A549 (cell line): Measurements from ENCODE around the gene HRH3. TPM values are rescaled to one million over a fixed set of nuclear protein-coding genes. Genes with fewer than 3 reads are reported as not detected.

ENCODE experiments used
- ATAC-seq, 2 experiments: fragments of 200-7000 bp in 1 of 2; fragments of >200 bp in 1 of 2; cut with Nextera tagmentation in 1 of 2; cut with Tn5 transposase in 1 of 2; 3 replicates each; pipeline versions ENCODE4 v1.8.0 to v1.9.1; 2018 to 2020; ENCODE audit warnings: mild to moderate bottlenecking in 1 of 2, moderate library complexity in 1 of 2
- CTCF ChIA-PET: fragments of 300-600 bp; sonication (Branson Sonifier 250); formaldehyde crosslinking; extraction: SDS; loops from one replicate; lab custom pipeline; 2021; ENCODE audit warnings: antibody characterized with exemption, inconsistent platforms; lab: Yijun Ruan, JAX
- POLR2A ChIA-PET: fragments of 350-600 bp; formaldehyde crosslinking; extraction: SDS; loops from one replicate; lab custom pipeline; 2021; ENCODE audit warnings: antibody characterized with exemption, inconsistent platforms; lab: Yijun Ruan, JAX
- DNase-seq, 2 experiments: peaks; one replicate each; pipeline versions ENCODE4 v3.0.0 to v3.0.0-alpha.2; 2011 to 2016; ENCODE audit warnings: low read depth in 1 of 2, low spot score in 1 of 2
- FAIRE-seq: peaks from 2 replicates; lab custom pipeline; 2011; peaks lifted over from hg19 to GRCh38; lab: Jason Lieb, UNC
- H3K27ac ChIP-seq, 2 experiments: fragments of >200 bp; sonication (Bioruptor Twin); formaldehyde crosslinking; 3 replicates each; pipeline ENCODE4 v1.5.1; 2016 to 2017
- H3K4me1 ChIP-seq: fragments of >200 bp; sonication (Bioruptor Twin); formaldehyde crosslinking; 3 replicates; pipeline ENCODE4 v1.6.1; 2016
- H3K4me2 ChIP-seq: fragments of >200 bp; sonication (Bioruptor Twin); formaldehyde crosslinking; 3 replicates; pipeline ENCODE4 v1.6.1; 2016
- H3K4me3 ChIP-seq: fragments of >200 bp; sonication (Bioruptor Twin); formaldehyde crosslinking; 3 replicates; pipeline ENCODE4 v1.5.1; 2016
- H3K9me3 ChIP-seq: fragments of >200 bp; sonication (Bioruptor Twin); formaldehyde crosslinking; 3 replicates; pipeline ENCODE4 v1.6.1; 2016
- ATOH8 ChIP-seq: fragments of 250-450 bp; sonication (Bioruptor Pico); IDR thresholded peaks from 2 replicates; pipeline ENCODE4 v1.5.0; 2020; ENCODE audit warnings: low read depth, mild to moderate bottlenecking, moderate library complexity
- CBX8 ChIP-seq: fragments of 200-600 bp; sonication (generic); IDR thresholded peaks from 2 replicates; pipeline ENCODE4 v1.6.1; 2016
- CEBPB ChIP-seq, 2 experiments: fragments of >200 bp in 1 of 2; sonication (Bioruptor Twin) in 1 of 2; formaldehyde crosslinking in 1 of 2; IDR thresholded peaks; 2 replicates each; pipeline ENCODE4 v1.6.1; 2012 to 2016
- CHD2 ChIP-seq: fragments of 150-350 bp; IDR thresholded peaks from 2 replicates; pipeline ENCODE4 v1.6.1; 2014; ENCODE audit warnings: low read length; ENCODE audit not compliant: partially characterized antibody
- E2F6 ChIP-seq: IDR thresholded peaks from 2 replicates; pipeline ENCODE4 v1.6.1; 2012; ENCODE audit warnings: low read depth, borderline replicate concordance
- EHMT2 ChIP-seq: fragments of 200-600 bp; sonication (generic); IDR thresholded peaks from 2 replicates; pipeline ENCODE4 v1.6.1; 2016; ENCODE audit warnings: antibody characterized with exemption, low read depth, mild to moderate bottlenecking, moderate library complexity
- FOXS1 ChIP-seq: fragments of 250-450 bp; sonication (Bioruptor Pico); IDR thresholded peaks from 2 replicates; pipeline ENCODE4 v1.5.0; 2020; ENCODE audit warnings: mild to moderate bottlenecking, moderate library complexity
- HDAC2 ChIP-seq: fragments of 200-600 bp; sonication (generic); IDR thresholded peaks from 2 replicates; pipeline ENCODE4 v1.6.1; 2016
- HOXA7 ChIP-seq: fragments of 250-450 bp; sonication (Bioruptor Pico); IDR thresholded peaks from 2 replicates; pipeline ENCODE4 v1.5.0; 2020; ENCODE audit warnings: mild to moderate bottlenecking, moderate library complexity
- MYC ChIP-seq: IDR thresholded peaks from 2 replicates; pipeline ENCODE4 v1.6.1; 2012; ENCODE audit warnings: mild to moderate bottlenecking, inconsistent platforms, low read length, improper control_type of control experiment, borderline replicate concordance
- NFE2L2 ChIP-seq: fragments of 150-350 bp; conservative IDR thresholded peaks from 2 replicates; pipeline ENCODE4 v1.6.1; 2014; ENCODE audit warnings: low read length
- NPAS2 ChIP-seq: fragments of 250-450 bp; sonication (Bioruptor Pico); IDR thresholded peaks from 2 replicates; pipeline ENCODE4 v1.8.0; 2022; ENCODE audit warnings: mild to moderate bottlenecking, moderate library complexity, borderline replicate concordance
- RARB ChIP-seq: fragments of 250-450 bp; sonication (Bioruptor Pico); IDR thresholded peaks from 2 replicates; pipeline ENCODE4 v1.8.0; 2021; ENCODE audit warnings: mild to moderate bottlenecking, moderate library complexity
- REST ChIP-seq: fragments of 200-600 bp; sonication (generic); IDR thresholded peaks from 2 replicates; pipeline ENCODE4 v1.6.1; 2016; ENCODE audit warnings: antibody characterized with exemption, mild to moderate bottlenecking, moderate library complexity
- RNF2 ChIP-seq: fragments of 200-600 bp; sonication (generic); IDR thresholded peaks from 2 replicates; pipeline ENCODE4 v1.6.1; 2016; ENCODE audit warnings: low read depth, mild to moderate bottlenecking, antibody characterized with exemption, moderate library complexity, borderline replicate concordance
- SMC3 ChIP-seq: fragments of >200 bp; sonication (Bioruptor Twin); formaldehyde crosslinking; IDR thresholded peaks from 3 replicates; pipeline ENCODE4 v1.6.1; 2018; ENCODE audit warnings: inconsistent platforms
- SREBF2 ChIP-seq: fragments of 450-650 bp; IDR thresholded peaks from 2 replicates; pipeline ENCODE4 v1.6.1; 2014; ENCODE audit warnings: mild to moderate bottlenecking, moderate library complexity
- TP53 ChIP-seq: fragments of 250-450 bp; sonication (Bioruptor Pico); IDR thresholded peaks from 2 replicates; pipeline ENCODE4 v1.5.0; 2021; ENCODE audit warnings: mild to moderate bottlenecking, moderate library complexity
- ZC3H11A ChIP-seq: fragments of 450-650 bp; IDR thresholded peaks from 2 replicates; pipeline ENCODE4 v1.6.1; 2014; ENCODE audit warnings: antibody characterized with exemption, mild to moderate bottlenecking
- WGBS: methylation state at CpG from one replicate; pipeline ENCODE4 v1.1.6; 2017; ENCODE audit errors: missing lambda C conversion rate; 5-methylcytosine and 5-hydroxymethylcytosine counted together
- polyA plus RNA-seq, 4 experiments: library from polyadenylated mRNA; depleted of rRNA in 3 of 4; stranded (reverse); fragments of >200 nt; fragmentation: RNase III in 1 of 4; extraction: RNeasy Plus Mini Kit Qiagen cat#74134 plus additional on column Dnase treatment in 1 of 4; gene quantifications; 2 replicates in 3 of 4; 3 replicates in 1 of 4; pipeline ENCODE4 v1.2.3, GENCODE V29; 2011 to 2017
- TF ChIP-seq, protein P1 (sequence below): fragments of 150-350 bp; IDR thresholded peaks from 2 replicates; pipeline ENCODE4 v1.6.1; 2014; ENCODE audit warnings: low read depth, mild to moderate bottlenecking, low read length
- TF ChIP-seq, protein P2 (sequence below): fragments of >200 bp; sonication (Bioruptor Twin); formaldehyde crosslinking; IDR thresholded peaks from 3 replicates; pipeline ENCODE4 v1.5.1; 2016
- TF ChIP-seq, protein P3 (sequence below): IDR thresholded peaks from 2 replicates; pipeline ENCODE4 v1.6.1; 2012
- TF ChIP-seq, protein P4 (sequence below): fragments of >200 bp; sonication (Bioruptor Twin); formaldehyde crosslinking; IDR thresholded peaks from 3 replicates; pipeline ENCODE4 v1.6.1; 2016
- TF ChIP-seq, protein P5 (sequence below): IDR thresholded peaks from 2 replicates; pipeline ENCODE4 v1.6.1; 2012

The HRH3 gene
- polyA plus RNA-seq, 2 of the 4 experiments (the other 2 are of a cell fraction) = not detected

- TF ChIP-seq ZC3H11A (no peak), CBX8 (no peak), SREBF2 (no peak)
Measured at GRCh38 chr20:62230696-62231095, 10.6 kb upstream of the HRH3 start (continued).

- no peak overlapping the region for H3K27ac ChIP-seq
- ChIA-PET CTCF (no interaction called here), POLR2A (no interaction called here)
- WGBS = 37% methylated on average over 2 of the region's 2 CpGs
- no peak overlapping the region for H3K4me2 ChIP-seq
- TF ChIP-seq CHD2 (no peak), ATOH8 (CRISPR knock-in tag) (no peak), CEBPB (IDR thresholded peaks at IDR 0.05) (no peak), TP53 (CRISPR knock-in tag) (no peak), HDAC2 (no peak), FOXS1 (CRISPR knock-in tag) (no peak), MYC (no peak), NFE2L2 (no peak), SMC3 (no peak), E2F6 (no peak), HOXA7 (CRISPR knock-in tag) (no peak)
- TF ChIP-seq, protein P1, sequence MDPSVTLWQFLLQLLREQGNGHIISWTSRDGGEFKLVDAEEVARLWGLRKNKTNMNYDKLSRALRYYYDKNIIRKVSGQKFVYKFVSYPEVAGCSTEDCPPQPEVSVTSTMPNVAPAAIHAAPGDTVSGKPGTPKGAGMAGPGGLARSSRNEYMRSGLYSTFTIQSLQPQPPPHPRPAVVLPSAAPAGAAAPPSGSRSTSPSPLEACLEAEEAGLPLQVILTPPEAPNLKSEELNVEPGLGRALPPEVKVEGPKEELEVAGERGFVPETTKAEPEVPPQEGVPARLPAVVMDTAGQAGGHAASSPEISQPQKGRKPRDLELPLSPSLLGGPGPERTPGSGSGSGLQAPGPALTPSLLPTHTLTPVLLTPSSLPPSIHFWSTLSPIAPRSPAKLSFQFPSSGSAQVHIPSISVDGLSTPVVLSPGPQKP = no peak
- TF ChIP-seq, protein P2, sequence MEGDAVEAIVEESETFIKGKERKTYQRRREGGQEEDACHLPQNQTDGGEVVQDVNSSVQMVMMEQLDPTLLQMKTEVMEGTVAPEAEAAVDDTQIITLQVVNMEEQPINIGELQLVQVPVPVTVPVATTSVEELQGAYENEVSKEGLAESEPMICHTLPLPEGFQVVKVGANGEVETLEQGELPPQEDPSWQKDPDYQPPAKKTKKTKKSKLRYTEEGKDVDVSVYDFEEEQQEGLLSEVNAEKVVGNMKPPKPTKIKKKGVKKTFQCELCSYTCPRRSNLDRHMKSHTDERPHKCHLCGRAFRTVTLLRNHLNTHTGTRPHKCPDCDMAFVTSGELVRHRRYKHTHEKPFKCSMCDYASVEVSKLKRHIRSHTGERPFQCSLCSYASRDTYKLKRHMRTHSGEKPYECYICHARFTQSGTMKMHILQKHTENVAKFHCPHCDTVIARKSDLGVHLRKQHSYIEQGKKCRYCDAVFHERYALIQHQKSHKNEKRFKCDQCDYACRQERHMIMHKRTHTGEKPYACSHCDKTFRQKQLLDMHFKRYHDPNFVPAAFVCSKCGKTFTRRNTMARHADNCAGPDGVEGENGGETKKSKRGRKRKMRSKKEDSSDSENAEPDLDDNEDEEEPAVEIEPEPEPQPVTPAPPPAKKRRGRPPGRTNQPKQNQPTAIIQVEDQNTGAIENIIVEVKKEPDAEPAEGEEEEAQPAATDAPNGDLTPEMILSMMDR = no peak
- no peak for DNase-seq
- H3K9me3 ChIP-seq = no peaks in the 10 kb centered on the region
- no peak overlapping the region for H3K4me3 ChIP-seq
- ATAC-seq = no peak
- FAIRE-seq = no peak
- no peaks in the 10 kb centered on the region for H3K4me1 ChIP-seq
Measured at GRCh38 chr20:62230276-62230675, 10.2 kb upstream of the HRH3 start.

DNA sequence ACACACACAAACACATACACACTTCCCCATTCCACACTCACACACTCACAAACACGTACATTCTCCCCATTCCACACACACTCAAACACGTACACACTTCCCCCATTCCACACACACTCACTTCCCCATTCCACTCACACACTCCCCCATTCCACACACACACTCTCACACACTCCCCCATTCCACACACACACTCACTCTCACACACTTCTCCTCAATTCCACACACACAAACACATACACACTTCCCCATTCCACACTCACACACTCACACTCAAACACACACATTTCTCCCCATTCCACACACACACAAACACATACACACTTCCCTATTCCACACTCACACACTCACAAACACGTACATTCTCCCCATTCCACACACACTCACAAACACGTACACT, 9.6 kb upstream of the HRH3 start:
- CTCF ChIA-PET = no interaction called here
- TF ChIP-seq REST (no peak), RARB (CRISPR knock-in tag) (no peak), EHMT2 (no peak), FOXS1 (CRISPR knock-in tag) (no peak), RNF2 (no peak), MYC (no peak), ZC3H11A (no peak), ATOH8 (CRISPR knock-in tag) (no peak), NPAS2 (CRISPR knock-in tag) (no peak)
- TF ChIP-seq, protein P3, sequence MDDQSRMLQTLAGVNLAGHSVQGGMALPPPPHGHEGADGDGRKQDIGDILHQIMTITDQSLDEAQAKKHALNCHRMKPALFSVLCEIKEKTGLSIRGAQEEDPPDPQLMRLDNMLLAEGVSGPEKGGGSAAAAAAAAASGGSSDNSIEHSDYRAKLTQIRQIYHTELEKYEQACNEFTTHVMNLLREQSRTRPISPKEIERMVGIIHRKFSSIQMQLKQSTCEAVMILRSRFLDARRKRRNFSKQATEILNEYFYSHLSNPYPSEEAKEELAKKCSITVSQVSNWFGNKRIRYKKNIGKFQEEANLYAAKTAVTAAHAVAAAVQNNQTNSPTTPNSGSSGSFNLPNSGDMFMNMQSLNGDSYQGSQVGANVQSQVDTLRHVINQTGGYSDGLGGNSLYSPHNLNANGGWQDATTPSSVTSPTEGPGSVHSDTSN = no peak
- TF ChIP-seq, protein P4, sequence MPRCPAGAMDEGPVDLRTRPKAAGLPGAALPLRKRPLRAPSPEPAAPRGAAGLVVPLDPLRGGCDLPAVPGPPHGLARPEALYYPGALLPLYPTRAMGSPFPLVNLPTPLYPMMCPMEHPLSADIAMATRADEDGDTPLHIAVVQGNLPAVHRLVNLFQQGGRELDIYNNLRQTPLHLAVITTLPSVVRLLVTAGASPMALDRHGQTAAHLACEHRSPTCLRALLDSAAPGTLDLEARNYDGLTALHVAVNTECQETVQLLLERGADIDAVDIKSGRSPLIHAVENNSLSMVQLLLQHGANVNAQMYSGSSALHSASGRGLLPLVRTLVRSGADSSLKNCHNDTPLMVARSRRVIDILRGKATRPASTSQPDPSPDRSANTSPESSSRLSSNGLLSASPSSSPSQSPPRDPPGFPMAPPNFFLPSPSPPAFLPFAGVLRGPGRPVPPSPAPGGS = no peak
- TF ChIP-seq, protein P5, sequence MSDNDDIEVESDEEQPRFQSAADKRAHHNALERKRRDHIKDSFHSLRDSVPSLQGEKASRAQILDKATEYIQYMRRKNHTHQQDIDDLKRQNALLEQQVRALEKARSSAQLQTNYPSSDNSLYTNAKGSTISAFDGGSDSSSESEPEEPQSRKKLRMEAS = no peak

More for the DNA sequence above, 9.6 kb upstream of the HRH3 start:
- Histone ChIP-seq H3K9me3 (no peaks in the 10 kb centered on the region), H3K27ac (no peak overlapping the region), H3K4me1 (no peaks in the 10 kb centered on the region), H3K4me3 (no peak overlapping the region), H3K4me2 (no peak overlapping the region)
- FAIRE-seq = no peak
- 15% methylated on average over 4 of the region's 4 CpGs for WGBS
- no peak for ATAC-seq
- POLR2A ChIA-PET = no interaction called here
- no peak for DNase-seq
